K562 (cell line): ENCODE data around the gene SBNO1. TPM values are rescaled to one million over a fixed set of nuclear protein-coding genes. Genes with fewer than 3 reads are reported as not detected.

Experiments used
- ARID1B ChIP-seq: fragments of 450-650 bp; IDR thresholded peaks from 2 replicates; pipeline ENCODE4 v1.6.1; 2016; ENCODE audit warnings: antibody characterized with exemption, mild to moderate bottlenecking, inconsistent platforms
- ARNT ChIP-seq, 2 experiments: fragments of 450-650 bp; IDR thresholded peaks; 2 replicates each; pipeline ENCODE4 v1.6.1; 2016; ENCODE audit warnings: mild to moderate bottlenecking in 1 of 2
- ATF7 ChIP-seq: fragments of 450-650 bp; IDR thresholded peaks from 2 replicates; pipeline ENCODE4 v1.7.1; 2014; ENCODE audit warnings: mild to moderate bottlenecking, moderate library complexity
- BCOR ChIP-seq: fragments of 450-650 bp; IDR thresholded peaks from 2 replicates; pipeline ENCODE4 v1.6.1; 2016
- CC2D1A ChIP-seq: fragments of 450-650 bp; IDR thresholded peaks from 2 replicates; pipeline ENCODE4 v1.6.1; 2017; ENCODE audit warnings: mild to moderate bottlenecking
- CREM ChIP-seq: IDR thresholded peaks from 2 replicates; pipeline ENCODE4 v1.6.1; 2014; ENCODE audit warnings: antibody characterized with exemption, low read depth
- FOSL1 ChIP-seq: fragments of 200-800 bp; sonication (Bioruptor generic); conservative IDR thresholded peaks from 2 replicates; pipeline ENCODE4 v1.6.1; 2016; ENCODE audit warnings: missing genetic modification characterization, missing compliant biosample characterization
- KDM1A ChIP-seq, 2 experiments: fragments of 450-650 bp; IDR thresholded peaks; 2 replicates each; pipeline ENCODE4 v1.6.1; 2016; ENCODE audit warnings: mild to moderate bottlenecking in 2 of 2
- MECOM ChIP-seq: fragments of 250-450 bp; sonication (Bioruptor Pico); IDR thresholded peaks from 2 replicates; pipeline ENCODE4 v1.8.0; 2022; ENCODE audit warnings: inconsistent platforms
- MLLT1 ChIP-seq, 2 experiments: fragments of 450-650 bp; IDR thresholded peaks; 2 replicates each; pipeline ENCODE4 v1.6.1; 2016
- POLR2A ChIP-seq: fragments of 450-650 bp; conservative IDR thresholded peaks from 2 replicates; pipeline ENCODE4 v1.6.1; 2016
- POLR2B ChIP-seq: fragments of 450-650 bp; IDR thresholded peaks from 2 replicates; pipeline ENCODE4 v1.6.1; 2018; ENCODE audit warnings: low read depth; ENCODE audit not compliant: partially characterized antibody
- ZNF592 ChIP-seq: fragments of 450-650 bp; IDR thresholded peaks from 2 replicates; pipeline ENCODE4 v1.6.1; 2017; ENCODE audit warnings: antibody characterized with exemption, mild to moderate bottlenecking
- polyA plus RNA-seq, 8 experiments: library from polyadenylated mRNA; depleted of rRNA in 4 of 8; stranded (reverse) in 5 of 8; unstranded in 3 of 8; fragments of >200 nt; fragmentation: Nextera tagmentation in 2 of 8; fragmentation: Illumina TruSeq in 1 of 8; extraction: Ambion mirVana in 2 of 8; extraction: Trizol in 1 of 8; gene quantifications; 2 replicates each; pipeline versions ENCODE4 v1.2.1 to v1.2.3, GENCODE V29; 2011 to 2014; ENCODE audit warnings: inconsistent platforms in 1 of 8, missing spikeins in 1 of 8
- total RNA-seq, 7 experiments: library from RNA; depleted of rRNA in 6 of 7; stranded (reverse); fragments of >200 nt in 6 of 7; fragmentation: Illumina TruSeq in 2 of 7; extraction: Trizol in 2 of 7; gene quantifications; 2 replicates each; pipeline versions ENCODE4 v1.2.1 to v1.2.3, GENCODE V29; 2011 to 2021; ENCODE audit warnings: low replicate concordance in 1 of 7
- TF ChIP-seq, protein P1 (sequence below): sonication (generic); formaldehyde crosslinking; IDR thresholded peaks from 2 replicates; pipeline ENCODE4 v1.8.0; 2022; ENCODE audit warnings: missing genetic modification reagents, mild to moderate bottlenecking, moderate library complexity, borderline replicate concordance
- TF ChIP-seq, protein P2 (sequence below): fragments of 450-650 bp; formaldehyde crosslinking; conservative IDR thresholded peaks from 2 replicates; pipeline ENCODE4 v1.4.0; 2022; ENCODE audit warnings: mild to moderate bottlenecking, missing genetic modification characterization
- TF ChIP-seq, protein P3 (sequence below): fragments of 250-450 bp; sonication (Bioruptor Pico); IDR thresholded peaks from 2 replicates; pipeline ENCODE4 v1.4.0; 2020

Gene SBNO1
- total and polyA plus RNA-seq, 9 of the 15 experiments (the other 6 are each of a cell fraction or from before 2014, with no cell fraction given): 14.9 to 77.1 (median 35.9) TPM

- TF ChIP-seq, protein P1, sequence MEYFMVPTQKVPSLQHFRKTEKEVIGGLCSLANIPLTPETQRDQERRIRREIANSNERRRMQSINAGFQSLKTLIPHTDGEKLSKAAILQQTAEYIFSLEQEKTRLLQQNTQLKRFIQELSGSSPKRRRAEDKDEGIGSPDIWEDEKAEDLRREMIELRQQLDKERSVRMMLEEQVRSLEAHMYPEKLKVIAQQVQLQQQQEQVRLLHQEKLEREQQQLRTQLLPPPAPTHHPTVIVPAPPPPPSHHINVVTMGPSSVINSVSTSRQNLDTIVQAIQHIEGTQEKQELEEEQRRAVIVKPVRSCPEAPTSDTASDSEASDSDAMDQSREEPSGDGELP (CRISPR knock-in tag): 0 out of 2 replicates have a peak, but pooled peaks have one; percentile 32
- TF ChIP-seq POLR2B (peak; percentile 34), KDM1A (IDR thresholded peaks at IDR 0.05) (peak in 1 of 2 experiments; percentile 33; a peak in 1 of 4 replicates), MECOM (0 out of 2 replicates have a peak, but pooled peaks have one; percentile 35), FOSL1 (0 out of 2 replicates have a peak, but pooled peaks have one; percentile 15), ARID1B (0 out of 2 replicates have a peak, but pooled peaks have one; percentile 22), POLR2A (peak; percentile 58), CREM (peak; percentile 63), BCOR (peak; percentile 64), ZNF592 (peak; percentile 66), ARNT (IDR thresholded peaks at IDR 0.05) (peak in 1 of 2 experiments; percentile 56; a peak in 1 of 4 replicates), MLLT1 (IDR thresholded peaks at IDR 0.05) (0 out of 4 replicates have a peak, but pooled peaks of 1 of the 2 experiments have one; percentile 35), ATF7 (peak; percentile 97), CC2D1A (0 out of 2 replicates have a peak, but pooled peaks have one; percentile 27)
- TF ChIP-seq, protein P2, sequence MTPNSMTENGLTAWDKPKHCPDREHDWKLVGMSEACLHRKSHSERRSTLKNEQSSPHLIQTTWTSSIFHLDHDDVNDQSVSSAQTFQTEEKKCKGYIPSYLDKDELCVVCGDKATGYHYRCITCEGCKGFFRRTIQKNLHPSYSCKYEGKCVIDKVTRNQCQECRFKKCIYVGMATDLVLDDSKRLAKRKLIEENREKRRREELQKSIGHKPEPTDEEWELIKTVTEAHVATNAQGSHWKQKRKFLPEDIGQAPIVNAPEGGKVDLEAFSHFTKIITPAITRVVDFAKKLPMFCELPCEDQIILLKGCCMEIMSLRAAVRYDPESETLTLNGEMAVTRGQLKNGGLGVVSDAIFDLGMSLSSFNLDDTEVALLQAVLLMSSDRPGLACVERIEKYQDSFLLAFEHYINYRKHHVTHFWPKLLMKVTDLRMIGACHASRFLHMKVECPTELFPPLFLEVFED (CRISPR knock-in tag): 0 out of 2 replicates have a peak, but pooled peaks have one; percentile 12
- TF ChIP-seq, protein P3, sequence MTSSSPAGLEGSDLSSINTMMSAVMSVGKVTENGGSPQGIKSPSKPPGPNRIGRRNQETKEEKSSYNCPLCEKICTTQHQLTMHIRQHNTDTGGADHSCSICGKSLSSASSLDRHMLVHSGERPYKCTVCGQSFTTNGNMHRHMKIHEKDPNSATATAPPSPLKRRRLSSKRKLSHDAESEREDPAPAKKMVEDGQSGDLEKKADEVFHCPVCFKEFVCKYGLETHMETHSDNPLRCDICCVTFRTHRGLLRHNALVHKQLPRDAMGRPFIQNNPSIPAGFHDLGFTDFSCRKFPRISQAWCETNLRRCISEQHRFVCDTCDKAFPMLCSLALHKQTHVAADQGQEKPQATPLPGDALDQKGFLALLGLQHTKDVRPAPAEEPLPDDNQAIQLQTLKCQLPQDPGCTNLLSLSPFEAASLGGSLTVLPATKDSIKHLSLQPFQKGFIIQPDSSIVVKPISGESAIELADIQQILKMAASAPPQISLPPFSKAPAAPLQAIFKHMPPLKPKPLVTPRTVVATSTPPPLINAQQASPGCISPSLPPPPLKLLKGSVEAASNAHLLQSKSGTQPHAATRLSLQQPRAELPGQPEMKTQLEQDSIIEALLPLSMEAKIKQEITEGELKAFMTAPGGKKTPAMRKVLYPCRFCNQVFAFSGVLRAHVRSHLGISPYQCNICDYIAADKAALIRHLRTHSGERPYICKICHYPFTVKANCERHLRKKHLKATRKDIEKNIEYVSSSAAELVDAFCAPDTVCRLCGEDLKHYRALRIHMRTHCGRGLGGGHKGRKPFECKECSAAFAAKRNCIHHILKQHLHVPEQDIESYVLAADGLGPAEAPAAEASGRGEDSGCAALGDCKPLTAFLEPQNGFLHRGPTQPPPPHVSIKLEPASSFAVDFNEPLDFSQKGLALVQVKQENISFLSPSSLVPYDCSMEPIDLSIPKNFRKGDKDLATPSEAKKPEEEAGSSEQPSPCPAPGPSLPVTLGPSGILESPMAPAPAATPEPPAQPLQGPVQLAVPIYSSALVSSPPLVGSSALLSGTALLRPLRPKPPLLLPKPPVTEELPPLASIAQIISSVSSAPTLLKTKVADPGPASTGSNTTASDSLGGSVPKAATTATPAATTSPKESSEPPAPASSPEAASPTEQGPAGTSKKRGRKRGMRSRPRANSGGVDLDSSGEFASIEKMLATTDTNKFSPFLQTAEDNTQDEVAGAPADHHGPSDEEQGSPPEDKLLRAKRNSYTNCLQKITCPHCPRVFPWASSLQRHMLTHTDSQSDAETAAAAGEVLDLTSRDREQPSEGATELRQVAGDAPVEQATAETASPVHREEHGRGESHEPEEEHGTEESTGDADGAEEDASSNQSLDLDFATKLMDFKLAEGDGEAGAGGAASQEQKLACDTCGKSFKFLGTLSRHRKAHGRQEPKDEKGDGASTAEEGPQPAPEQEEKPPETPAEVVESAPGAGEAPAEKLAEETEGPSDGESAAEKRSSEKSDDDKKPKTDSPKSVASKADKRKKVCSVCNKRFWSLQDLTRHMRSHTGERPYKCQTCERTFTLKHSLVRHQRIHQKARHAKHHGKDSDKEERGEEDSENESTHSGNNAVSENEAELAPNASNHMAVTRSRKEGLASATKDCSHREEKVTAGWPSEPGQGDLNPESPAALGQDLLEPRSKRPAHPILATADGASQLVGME (CRISPR knock-in tag): 0 out of 2 replicates have a peak, but pooled peaks have one; percentile 27
Measured at GRCh38 chr12:123385536-123385935, 20.9 kb upstream of the SBNO1 start (continued).
